ENCODE measurements around the gene ADGRL3. TPM values are rescaled to one million over a fixed set of nuclear protein-coding genes. Genes with fewer than 3 reads are reported as not detected.
A peak's percentile ranks its signal among the peaks of the same experiment; 100 is the strongest.

The ADGRL3 gene
- total and polyA plus RNA-seq, 4 donors, result 0.39 to 59.9 (median 2.9) TPM

- no peak overlapping the region for H3K9ac ChIP-seq (ENCODE audit: insufficient read depth in 1 of 2, low read length in 2 of 2)
- H3K36me3 ChIP-seq (ENCODE audit: control insufficient read depth in 4 of 4, insufficient read depth in 4 of 4, low read length in 4 of 4), result no peaks in the 10 kb centered on the region
- DNase-seq (no peak), ATAC-seq (ENCODE audit: insufficient read depth, low FRiP score) (no peak)
- H3K9me3 ChIP-seq (ENCODE audit: control insufficient read depth in 4 of 4, insufficient read depth in 3 of 4, low read length in 3 of 4), result no peaks in the 10 kb centered on the region
- 94 to 96% methylated on average over 5 of the region's 5 CpGs for WGBS, 2 donors
- TF ChIP-seq, protein P1, sequence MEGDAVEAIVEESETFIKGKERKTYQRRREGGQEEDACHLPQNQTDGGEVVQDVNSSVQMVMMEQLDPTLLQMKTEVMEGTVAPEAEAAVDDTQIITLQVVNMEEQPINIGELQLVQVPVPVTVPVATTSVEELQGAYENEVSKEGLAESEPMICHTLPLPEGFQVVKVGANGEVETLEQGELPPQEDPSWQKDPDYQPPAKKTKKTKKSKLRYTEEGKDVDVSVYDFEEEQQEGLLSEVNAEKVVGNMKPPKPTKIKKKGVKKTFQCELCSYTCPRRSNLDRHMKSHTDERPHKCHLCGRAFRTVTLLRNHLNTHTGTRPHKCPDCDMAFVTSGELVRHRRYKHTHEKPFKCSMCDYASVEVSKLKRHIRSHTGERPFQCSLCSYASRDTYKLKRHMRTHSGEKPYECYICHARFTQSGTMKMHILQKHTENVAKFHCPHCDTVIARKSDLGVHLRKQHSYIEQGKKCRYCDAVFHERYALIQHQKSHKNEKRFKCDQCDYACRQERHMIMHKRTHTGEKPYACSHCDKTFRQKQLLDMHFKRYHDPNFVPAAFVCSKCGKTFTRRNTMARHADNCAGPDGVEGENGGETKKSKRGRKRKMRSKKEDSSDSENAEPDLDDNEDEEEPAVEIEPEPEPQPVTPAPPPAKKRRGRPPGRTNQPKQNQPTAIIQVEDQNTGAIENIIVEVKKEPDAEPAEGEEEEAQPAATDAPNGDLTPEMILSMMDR (IDR thresholded peaks at IDR 0.05; ENCODE audit: control extremely low read depth, extremely low read depth), result no peak
- no peaks in the 10 kb centered on the region for H3K27me3 ChIP-seq (ENCODE audit: control insufficient read depth in 3 of 3, insufficient read depth in 3 of 3, low read length in 2 of 3)
- no peak overlapping the region for H3K4me3 ChIP-seq
- H3K4me1 ChIP-seq (ENCODE audit: control insufficient read depth in 5 of 5, insufficient read depth in 5 of 5, low read length in 5 of 5), result peaks cover 0 to 12% (median 5%) of the 10 kb centered on the region in 5 donors
- no peak overlapping the region for H3K27ac ChIP-seq (ENCODE audit: low read depth in 1 of 2, low read length in 1 of 2)
Observed at GRCh38 chr4:61531188-61531587, 331.1 kb downstream of the ADGRL3 start.

DNA sequence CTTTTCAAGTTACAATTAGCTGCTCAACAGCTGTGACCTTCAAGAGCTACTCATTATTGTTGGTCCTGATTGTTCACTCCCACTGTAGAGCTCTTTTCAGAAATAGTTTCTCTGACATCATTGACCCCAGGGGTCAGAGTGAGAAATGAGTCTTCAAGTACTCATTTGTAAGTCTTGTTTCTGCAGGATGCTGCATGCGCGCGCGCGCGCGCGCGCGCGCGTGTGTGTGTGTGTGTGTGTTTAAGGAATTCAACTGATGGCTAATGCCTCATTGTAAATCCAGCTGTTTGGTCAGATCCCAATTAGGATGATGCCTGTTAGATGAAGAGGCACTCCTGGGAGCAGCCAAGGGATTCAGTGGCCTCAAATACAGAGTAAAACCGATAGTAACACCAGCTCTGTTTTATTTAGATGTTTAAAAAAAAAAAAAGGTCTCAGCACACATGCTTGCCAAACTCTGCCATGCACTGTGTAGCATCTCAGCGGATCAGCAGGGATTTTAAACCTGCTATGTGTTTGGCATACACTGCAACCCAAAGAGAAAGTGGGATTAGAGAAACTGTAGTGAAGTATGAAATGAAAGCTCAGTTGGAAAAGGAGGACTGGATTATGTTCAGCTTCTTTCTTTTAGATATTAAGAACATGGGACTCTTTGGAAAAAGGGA lies 332.3 kb downstream of the ADGRL3 start:
- Histone ChIP-seq H3K27ac (ENCODE audit: low read depth in 1 of 2, low read length in 1 of 2) (no peak overlapping the region), H3K27me3 (ENCODE audit: control insufficient read depth in 3 of 3, insufficient read depth in 3 of 3, low read length in 2 of 3) (no peaks in the 10 kb centered on the region), H3K36me3 (ENCODE audit: control insufficient read depth in 4 of 4, insufficient read depth in 4 of 4, low read length in 4 of 4) (no peaks in the 10 kb centered on the region), H3K9me3 (ENCODE audit: control insufficient read depth in 4 of 4, insufficient read depth in 3 of 4, low read length in 3 of 4) (no peaks in the 10 kb centered on the region), H3K4me1 (ENCODE audit: control insufficient read depth in 5 of 5, insufficient read depth in 5 of 5, low read length in 5 of 5) (peaks cover 0 to 12% (median 5%) of the 10 kb centered on the region in 5 donors), H3K9ac (ENCODE audit: insufficient read depth in 1 of 2, low read length in 2 of 2) (no peak overlapping the region), H3K4me3 (no peak overlapping the region)
- 54 to 71% methylated on average over 14 of the region's 14 CpGs for WGBS, 2 donors
- DNase-seq, result peak; percentile 87 to 89 (median 88)
- TF ChIP-seq, protein P1 (IDR thresholded peaks at IDR 0.05; ENCODE audit: control extremely low read depth, extremely low read depth), result no peak
- no peak for ATAC-seq (ENCODE audit: insufficient read depth, low FRiP score)

DNA sequence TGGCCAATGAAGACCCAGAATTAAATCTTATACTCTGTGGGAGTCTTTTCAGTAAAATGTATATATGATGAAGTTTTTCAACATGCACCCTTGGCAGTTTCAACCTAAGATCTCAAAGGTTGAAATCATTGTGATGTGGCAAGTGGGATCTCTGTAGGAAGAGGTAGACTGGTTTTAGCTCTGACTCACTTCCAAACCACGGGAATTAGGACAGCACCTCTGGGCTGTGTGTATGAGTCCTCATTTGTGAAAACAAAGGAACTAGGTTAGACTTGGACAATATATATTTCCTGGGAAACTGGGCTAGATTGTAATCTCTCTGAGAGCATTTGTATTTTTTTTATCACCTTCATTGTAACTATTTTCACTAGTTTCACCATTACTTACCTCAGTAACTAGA lies 333.0 kb downstream of the ADGRL3 start:
- WGBS, 2 donors, result 64 to 74% methylated on average over 1 of the region's 1 CpG
- no peaks in the 10 kb centered on the region for H3K27me3 ChIP-seq (ENCODE audit: control insufficient read depth in 3 of 3, insufficient read depth in 3 of 3, low read length in 2 of 3)
- ATAC-seq (ENCODE audit: insufficient read depth, low FRiP score) (no peak), DNase-seq (no peak)
- no peaks in the 10 kb centered on the region for H3K9me3 ChIP-seq (ENCODE audit: control insufficient read depth in 4 of 4, insufficient read depth in 3 of 4, low read length in 3 of 4)
- no peak overlapping the region for H3K27ac ChIP-seq (ENCODE audit: low read depth in 1 of 2, low read length in 1 of 2)
- no peak overlapping the region for H3K4me3 ChIP-seq
- H3K36me3 ChIP-seq (ENCODE audit: control insufficient read depth in 4 of 4, insufficient read depth in 4 of 4, low read length in 4 of 4), result no peaks in the 10 kb centered on the region
- H3K9ac ChIP-seq (ENCODE audit: insufficient read depth in 1 of 2, low read length in 2 of 2), result no peak overlapping the region
- TF ChIP-seq, protein P1 (IDR thresholded peaks at IDR 0.05; ENCODE audit: control extremely low read depth, extremely low read depth), result no peak
- H3K4me1 ChIP-seq (ENCODE audit: control insufficient read depth in 5 of 5, insufficient read depth in 5 of 5, low read length in 5 of 5), result peaks cover 0 to 12% (median 5%) of the 10 kb centered on the region in 5 donors
